Gastroesophageal sphincter (tissue), 3 donors: ENCODE results near the gene PLCB1.

Experiments
- CTCF ChIP-seq, 4 experiments: fragments of 200-600 bp in 2 of 4; fragments of 450-650 bp in 2 of 4; sonication (generic) in 1 of 4; IDR thresholded peaks; one replicate each; pipeline ENCODE4 v1.5.1; 2017 to 2019; ENCODE audit warnings: antibody characterized with exemption in 4 of 4, mild to moderate bottlenecking in 2 of 4, moderate library complexity in 2 of 4
- EP300 ChIP-seq: sonication (generic); formaldehyde crosslinking; IDR thresholded peaks from one replicate; pipeline ENCODE4 v1.6.1; 2017; ENCODE audit warnings: antibody characterized with exemption, mild to moderate bottlenecking

GRCh38 chr20:8365634-8366033, 233.6 kb downstream of the PLCB1 start:
- TF ChIP-seq CTCF (IDR thresholded peaks at IDR 0.05) (no peak), EP300 (no peak)
